RWPE1 (cell line): Measurements from ENCODE around the gene POFUT1.

ENCODE experiments used
- CTCF ChIA-PET: fragments of 350-600 bp; sonication (Branson Sonifier 250); formaldehyde crosslinking; extraction: SDS; loops from one replicate; lab custom pipeline; 2021; lab: Yijun Ruan, JAX
- POLR2A ChIA-PET: fragments of 400-600 bp; formaldehyde crosslinking; extraction: SDS; loops from one replicate; lab custom pipeline; 2020; ENCODE audit warnings: antibody characterized with exemption; ENCODE audit not compliant: low non-redundant PET; lab: Yijun Ruan, JAX
- DNase-seq: peaks from one replicate; pipeline ENCODE4 v3.0.0; 2012; ENCODE audit warnings: low spot score
- H3K27ac ChIP-seq: fragments of 450-650 bp; 2 replicates; pipeline ENCODE4 v1.5.1; 2017
- TF ChIP-seq, protein P1 (sequence below): fragments of 450-650 bp; conservative IDR thresholded peaks from 2 replicates; pipeline ENCODE4 v1.5.1; 2017; ENCODE audit warnings: low read depth, mild to moderate bottlenecking

POFUT1 gene

DNA sequence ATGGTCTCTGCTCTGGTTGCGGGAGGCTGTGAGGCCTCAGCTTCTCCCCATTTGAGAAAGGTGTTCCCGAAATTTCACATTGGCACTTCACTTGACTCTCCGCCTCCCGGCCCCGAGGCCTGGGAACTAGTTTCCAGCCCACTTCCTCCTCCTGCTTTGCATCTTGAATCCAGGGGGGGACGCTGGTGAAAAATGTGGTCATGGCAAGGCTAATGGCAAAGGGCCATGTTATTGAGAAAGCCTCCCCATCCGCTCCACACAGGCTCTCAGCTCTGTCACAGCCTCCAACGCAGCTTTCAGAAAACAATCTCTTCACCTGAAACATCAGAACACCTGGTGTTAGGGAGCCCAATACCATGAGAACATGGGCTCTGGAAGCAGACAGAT lies 5.7 kb upstream of the POFUT1 start:
- TF ChIP-seq, protein P1, sequence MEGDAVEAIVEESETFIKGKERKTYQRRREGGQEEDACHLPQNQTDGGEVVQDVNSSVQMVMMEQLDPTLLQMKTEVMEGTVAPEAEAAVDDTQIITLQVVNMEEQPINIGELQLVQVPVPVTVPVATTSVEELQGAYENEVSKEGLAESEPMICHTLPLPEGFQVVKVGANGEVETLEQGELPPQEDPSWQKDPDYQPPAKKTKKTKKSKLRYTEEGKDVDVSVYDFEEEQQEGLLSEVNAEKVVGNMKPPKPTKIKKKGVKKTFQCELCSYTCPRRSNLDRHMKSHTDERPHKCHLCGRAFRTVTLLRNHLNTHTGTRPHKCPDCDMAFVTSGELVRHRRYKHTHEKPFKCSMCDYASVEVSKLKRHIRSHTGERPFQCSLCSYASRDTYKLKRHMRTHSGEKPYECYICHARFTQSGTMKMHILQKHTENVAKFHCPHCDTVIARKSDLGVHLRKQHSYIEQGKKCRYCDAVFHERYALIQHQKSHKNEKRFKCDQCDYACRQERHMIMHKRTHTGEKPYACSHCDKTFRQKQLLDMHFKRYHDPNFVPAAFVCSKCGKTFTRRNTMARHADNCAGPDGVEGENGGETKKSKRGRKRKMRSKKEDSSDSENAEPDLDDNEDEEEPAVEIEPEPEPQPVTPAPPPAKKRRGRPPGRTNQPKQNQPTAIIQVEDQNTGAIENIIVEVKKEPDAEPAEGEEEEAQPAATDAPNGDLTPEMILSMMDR, result no peak
- no peak for DNase-seq
- POLR2A ChIA-PET, result no interaction called here
- H3K27ac ChIP-seq, result peak overlapping the region; percentile 14; the same call in 1 of the 2 replicates
- CTCF ChIA-PET, result no interaction called here

DNA sequence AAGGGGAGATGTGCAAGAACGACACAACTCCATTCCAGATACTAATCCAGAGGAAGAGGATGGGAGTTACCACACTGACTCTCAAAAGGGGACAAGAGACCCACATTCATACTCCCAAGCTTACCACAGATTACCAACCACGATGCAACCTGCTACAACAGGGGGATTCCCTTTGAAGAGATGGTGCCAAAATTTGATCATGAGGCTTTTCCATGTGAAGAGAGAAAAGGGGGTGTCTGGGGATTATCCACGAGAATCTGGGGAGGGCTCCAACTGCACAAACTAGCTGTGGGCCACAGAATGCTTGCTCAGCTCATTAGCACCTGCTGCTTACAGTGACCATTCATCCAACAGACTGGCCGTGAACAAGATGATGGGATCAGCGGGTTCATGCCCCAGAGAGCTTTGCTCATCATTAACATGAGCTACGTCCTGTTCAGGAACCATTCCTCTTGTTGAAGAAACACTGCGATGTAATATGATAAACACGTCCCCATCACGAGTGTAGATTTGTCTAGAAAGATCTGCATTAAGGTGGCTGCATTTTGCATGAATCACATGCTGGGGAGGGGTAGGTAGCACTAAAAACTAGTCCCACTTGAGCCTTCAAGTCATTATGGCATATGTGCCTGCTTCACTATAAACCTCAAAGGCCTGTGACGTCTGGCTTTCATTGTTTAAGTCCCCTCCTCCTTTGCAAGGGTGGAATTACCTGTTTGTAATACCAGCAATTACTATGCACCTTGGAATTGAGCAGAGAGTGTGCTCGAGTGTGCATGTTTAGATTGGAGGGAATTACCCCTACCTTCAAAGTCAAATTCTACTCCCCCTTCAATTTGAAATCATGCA lies 4.1 kb upstream of the POFUT1 start:
- peak overlapping the region; percentile 24; the same call in 1 of the 2 replicates for H3K27ac ChIP-seq
- ChIA-PET CTCF (no interaction called here), POLR2A (no interaction called here)
- DNase-seq, result peak; percentile 80
- TF ChIP-seq, protein P1, result no peak

DNA sequence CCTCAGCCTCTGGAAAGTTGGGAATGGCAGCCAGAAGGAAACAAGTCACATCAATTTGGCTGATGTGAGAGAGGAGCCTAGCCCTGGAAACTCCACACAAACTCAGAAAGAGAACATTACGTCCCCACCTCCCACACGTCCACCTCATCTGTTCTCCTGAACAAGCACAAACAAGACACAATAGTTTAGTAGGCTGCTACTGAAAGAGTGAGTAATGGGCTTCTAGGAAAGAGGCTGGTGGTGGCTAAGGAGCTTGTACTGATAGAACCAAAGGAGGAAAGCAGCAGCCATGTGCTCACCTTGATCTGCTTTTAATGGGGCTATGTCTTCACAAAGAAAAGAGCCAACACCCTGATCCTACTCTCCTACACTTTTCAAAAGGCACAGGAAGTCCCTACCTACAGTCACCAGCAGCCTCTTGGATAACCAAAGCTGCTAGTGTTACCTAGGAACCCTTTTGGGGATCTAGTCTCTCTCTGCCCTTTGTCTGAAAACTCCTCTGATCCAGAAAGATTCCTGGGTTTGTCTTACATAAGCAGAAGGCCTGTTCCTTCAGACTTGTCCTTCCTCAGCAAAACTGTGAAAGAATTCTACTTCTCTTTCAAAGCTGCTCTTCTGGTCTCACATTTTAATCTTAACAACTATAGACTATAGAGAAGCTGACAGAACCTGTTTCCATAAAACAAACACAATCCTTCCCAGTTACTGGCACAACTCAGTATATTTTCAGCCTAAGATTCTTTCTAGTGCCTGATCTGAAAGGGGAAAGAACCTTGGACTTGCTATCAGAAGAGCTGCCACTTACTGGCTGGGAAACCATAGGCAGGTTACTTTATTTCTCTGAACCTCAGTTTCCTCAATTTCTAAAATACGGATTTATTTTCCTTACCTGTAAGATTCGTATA lies 3.2 kb upstream of the POFUT1 start:
- POLR2A ChIA-PET, result no interaction called here
- CTCF ChIA-PET, result interaction anchor here (0.8 kb wide), 1 partner anchor 448 kb away, joined by 4 read pairs; no protein-coding TSS in a partner anchor
- H3K27ac ChIP-seq, result no peak overlapping the region
- DNase-seq, result peak; percentile 82
- TF ChIP-seq, protein P1, result no peak

DNA sequence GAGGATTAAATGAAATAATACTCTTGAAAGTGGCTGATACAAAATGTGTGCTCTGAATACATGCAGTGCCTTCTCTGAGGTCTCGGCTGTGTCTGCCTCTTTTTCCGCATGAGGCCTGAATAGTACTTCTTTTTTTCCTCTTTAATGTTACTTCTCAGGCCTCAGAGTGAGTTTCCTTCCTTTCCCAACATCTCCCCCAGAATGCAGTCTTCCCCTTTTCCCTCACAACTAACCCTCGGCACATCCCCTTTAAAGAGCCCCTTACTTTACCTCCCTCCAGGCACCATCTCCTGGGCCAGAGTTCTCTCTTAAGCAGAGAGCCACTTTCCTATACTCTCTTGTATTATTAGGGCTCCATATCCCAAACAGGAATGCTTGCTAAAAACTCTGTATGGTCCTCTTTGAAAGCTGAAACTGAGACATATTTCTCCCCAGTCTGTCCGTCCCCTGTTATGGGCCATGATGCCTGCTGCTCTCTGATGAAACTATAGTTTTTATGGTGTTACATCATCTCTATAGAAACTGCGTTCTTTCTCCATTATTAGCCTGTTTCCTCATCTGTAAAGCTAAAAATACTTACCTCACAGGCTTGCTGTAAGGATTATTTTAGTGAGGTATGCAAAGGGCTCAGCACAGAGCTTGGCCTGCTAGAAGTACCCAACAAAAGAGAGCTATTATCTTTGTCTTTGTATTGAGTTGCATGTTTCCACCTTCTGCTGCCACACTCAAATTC lies 2.4 kb upstream of the POFUT1 start:
- TF ChIP-seq, protein P1, result no peak
- POLR2A ChIA-PET, result interaction anchor here (0.6 kb wide), 1 partner anchor 337 kb away, joined by 5 read pairs; no protein-coding TSS in a partner anchor
- no peak overlapping the region for H3K27ac ChIP-seq
- CTCF ChIA-PET, result interaction anchor here (0.8 kb wide), 2 partner anchors 12 to 447 kb away, joined by 3 to 4 read pairs; no protein-coding TSS in a partner anchor
- no peak for DNase-seq

DNA sequence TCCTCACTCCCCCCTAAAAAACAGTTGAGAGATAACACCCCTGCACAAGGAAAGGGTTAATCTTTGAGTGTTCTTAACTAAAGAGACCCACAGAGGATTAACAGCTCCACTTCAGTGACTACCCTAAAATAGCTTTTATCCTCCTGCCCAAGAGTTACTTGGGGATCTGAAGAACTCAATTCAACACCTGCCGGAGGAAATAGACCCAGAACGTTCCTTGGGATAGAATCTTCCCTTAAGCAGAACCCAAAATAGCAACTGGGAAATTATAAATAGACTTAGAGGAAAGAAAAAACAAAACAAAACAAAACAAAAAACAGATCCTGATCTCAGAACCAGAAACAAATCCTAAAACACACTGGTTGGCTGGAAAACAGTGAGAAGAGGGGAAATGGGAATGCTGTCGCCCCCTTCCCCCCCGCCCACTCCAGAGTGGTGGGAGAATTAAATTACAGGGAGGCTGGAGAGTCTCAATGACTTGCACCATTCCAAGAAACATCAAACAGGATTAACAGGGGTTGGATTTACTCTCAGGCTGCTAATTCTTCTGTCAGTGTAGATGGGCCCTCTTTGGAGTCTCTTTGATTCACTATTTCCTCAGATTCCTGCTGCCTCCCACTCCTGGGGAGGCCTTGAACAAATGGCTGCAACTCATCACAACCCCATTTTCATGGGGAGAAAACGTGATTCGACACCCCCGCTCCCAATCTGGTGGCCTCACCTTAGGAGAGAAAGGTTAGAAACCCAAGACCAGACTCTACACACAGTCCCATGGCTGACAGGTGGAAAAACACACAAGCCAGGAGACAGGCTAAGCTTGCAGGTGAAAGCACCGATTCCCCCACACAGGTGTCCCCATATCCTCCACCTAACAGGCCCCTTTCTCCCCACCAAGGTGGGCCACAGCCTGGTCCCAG lies 1.6 kb upstream of the POFUT1 start:
- ChIA-PET CTCF (interaction anchor here (0.8 to 1.0 kb wide), 2 partner anchors 8 to 13 kb away, joined by 3 to 4 read pairs; no protein-coding TSS in a partner anchor), POLR2A (interaction anchor here (0.6 kb wide), 1 partner anchor 338 kb away, joined by 5 read pairs; no protein-coding TSS in a partner anchor)
- DNase-seq, result no peak
- TF ChIP-seq, protein P1, result no peak
- H3K27ac ChIP-seq, result peak overlapping the region; percentile 76
